HG03439 (cell line): ENCODE results near the gene TMEM254.
"Not testable (repeated sequence)": the region's sequence is repeated elsewhere in the genome, so short reads cannot be mapped to it uniquely, and the experiment has no call there.

Source experiments
- ATAC-seq: cut with Tn5 transposase; IDR thresholded peaks from one replicate; pipeline ENCODE4 v1.9.1; 2021; ENCODE audit warnings: mild to moderate bottlenecking, moderate library complexity; ENCODE audit not compliant: unreplicated experiment

TMEM254 gene

GRCh38 chr10:80078448-80079311, at the start of gene TMEM254:
Gene TMEM254 (plus strand): TSS chr10:80078665. CDS start chr10:80078700, 35 bp downstream.
- ATAC-seq = peak; percentile 84

GRCh38 chr10:80029205-80029604, 49.3 kb upstream of the TMEM254 start:
- peak; percentile 74 for ATAC-seq

- ATAC-seq = not testable (repeated sequence)
Observed at GRCh38 chr10:80029865-80030264, 48.6 kb upstream of the TMEM254 start.

- ATAC-seq = no peak
Observed at GRCh38 chr10:80032503-80032902, 46.0 kb upstream of the TMEM254 start.

- ATAC-seq = not testable (repeated sequence)
Observed at GRCh38 chr10:80034766-80035165, 43.7 kb upstream of the TMEM254 start.

GRCh38 chr10:80035430-80035829, 43.0 kb upstream of the TMEM254 start:
- ATAC-seq = not testable (repeated sequence)

- not testable (repeated sequence) for ATAC-seq
Observed at GRCh38 chr10:80036921-80037500, 41.5 kb upstream of the TMEM254 start.

- ATAC-seq = not testable (repeated sequence)
Observed at GRCh38 chr10:80038226-80038625, 40.2 kb upstream of the TMEM254 start.

GRCh38 chr10:80041162-80041561, 37.3 kb upstream of the TMEM254 start:
- no peak for ATAC-seq

- not testable (repeated sequence) for ATAC-seq
Observed at GRCh38 chr10:80044935-80045334, 33.5 kb upstream of the TMEM254 start.

GRCh38 chr10:80046629-80047441, 31.6 kb upstream of the TMEM254 start:
- peak; percentile 73 for ATAC-seq

GRCh38 chr10:80050752-80051151, 27.7 kb upstream of the TMEM254 start:
- ATAC-seq = no peak

- ATAC-seq = no peak
Observed at GRCh38 chr10:80051993-80052392, 26.5 kb upstream of the TMEM254 start.

- no peak for ATAC-seq
Observed at GRCh38 chr10:80055760-80056159, 22.7 kb upstream of the TMEM254 start.

GRCh38 chr10:80057171-80057570, 21.3 kb upstream of the TMEM254 start:
- ATAC-seq = no peak

GRCh38 chr10:80064120-80064886, 14.2 kb upstream of the TMEM254 start:
- ATAC-seq = no peak

- ATAC-seq = no peak
Observed at GRCh38 chr10:80066809-80067208, 11.7 kb upstream of the TMEM254 start.

- not testable (repeated sequence) for ATAC-seq
Observed at GRCh38 chr10:80067821-80068220, 10.6 kb upstream of the TMEM254 start.

GRCh38 chr10:80068270-80068669, 10.2 kb upstream of the TMEM254 start:
- no peak for ATAC-seq

GRCh38 chr10:80070057-80070456, 8.4 kb upstream of the TMEM254 start:
- no peak for ATAC-seq

- no peak for ATAC-seq
Observed at GRCh38 chr10:80072584-80072983, 5.9 kb upstream of the TMEM254 start.
